Effector memory CD8-positive, alpha-beta T cell (primary cell): ENCODE data around the gene WRNIP1.
"Not testable (repeated sequence)": the region's sequence is repeated elsewhere in the genome, so short reads cannot be mapped to it uniquely, and the experiment has no call there.

ENCODE experiments used
- ATAC-seq: fragments of 150-1000 bp; cut with Tn5 transposase; replicated peaks from 2 replicates; pipeline ENCODE4 v1.10.0; 2021; ENCODE audit warnings: mild to moderate bottlenecking, moderate library complexity
- DNase-seq, 3 experiments: peaks; one replicate each; pipeline ENCODE4 v3.0.0; 2021
- H3K27ac Mint-ChIP-seq, 2 donors: one replicate each; pipeline ENCODE4 v1.8.0; 2022; ENCODE audit warnings: mild to moderate bottlenecking in 2 of 2, mixed read lengths in 2 of 2, moderate library complexity in 2 of 2
- H3K27me3 Mint-ChIP-seq, 2 donors: one replicate each; pipeline ENCODE4 v1.8.0; 2022; ENCODE audit warnings: mixed read lengths in 2 of 2
- H3K36me3 Mint-ChIP-seq: one replicate; pipeline ENCODE4 v1.8.0; 2022; ENCODE audit warnings: mild to moderate bottlenecking, moderate library complexity, mixed read lengths; ENCODE audit not compliant: insufficient read depth
- H3K4me1 Mint-ChIP-seq, 2 donors: one replicate each; pipeline ENCODE4 v1.8.0; 2022; ENCODE audit warnings: low read depth in 2 of 2, mixed read lengths in 2 of 2
- H3K4me3 Mint-ChIP-seq, 2 donors: one replicate each; pipeline ENCODE4 v1.8.0; 2022; ENCODE audit warnings: mild to moderate bottlenecking in 2 of 2, mixed read lengths in 2 of 2, moderate library complexity in 2 of 2
- H3K9me3 Mint-ChIP-seq, 2 donors: one replicate each; pipeline ENCODE4 v1.8.0; 2022; ENCODE audit warnings: mixed read lengths in 2 of 2

WRNIP1 gene

GRCh38 chr6:2760882-2761842 lies 4.0 kb upstream of the WRNIP1 start:
- no peak for DNase-seq
- peak overlapping the region in 1 of 2 donors; percentile 49 for H3K27ac Mint-ChIP-seq
- H3K4me3 Mint-ChIP-seq, result peak overlapping the region; percentile 59 to 61

GRCh38 chr6:2762868-2763267 lies 2.3 kb upstream of the WRNIP1 start:
- H3K27ac Mint-ChIP-seq, DNase-seq, H3K4me3 Mint-ChIP-seq, H3K9me3 Mint-ChIP-seq, H3K27me3 Mint-ChIP-seq, ATAC-seq: not testable (repeated sequence)
- Mint-ChIP-seq H3K4me1 (peaks cover 13 to 22% of the 10 kb centered on the region in 2 donors), H3K36me3 (peaks cover 25% of the 10 kb centered on the region)

More at GRCh38 chr6:2760882-2761842, 4.0 kb upstream of the WRNIP1 start:
- peaks cover 16% of the 10 kb centered on the region for H3K36me3 Mint-ChIP-seq
- no peak for ATAC-seq
- no peaks in the 10 kb centered on the region for H3K9me3 Mint-ChIP-seq
- H3K4me1 Mint-ChIP-seq, result peaks cover 3 to 9% of the 10 kb centered on the region in 2 donors
- peaks cover 7% of the 10 kb centered on the region in 2 donors for H3K27me3 Mint-ChIP-seq

DNA sequence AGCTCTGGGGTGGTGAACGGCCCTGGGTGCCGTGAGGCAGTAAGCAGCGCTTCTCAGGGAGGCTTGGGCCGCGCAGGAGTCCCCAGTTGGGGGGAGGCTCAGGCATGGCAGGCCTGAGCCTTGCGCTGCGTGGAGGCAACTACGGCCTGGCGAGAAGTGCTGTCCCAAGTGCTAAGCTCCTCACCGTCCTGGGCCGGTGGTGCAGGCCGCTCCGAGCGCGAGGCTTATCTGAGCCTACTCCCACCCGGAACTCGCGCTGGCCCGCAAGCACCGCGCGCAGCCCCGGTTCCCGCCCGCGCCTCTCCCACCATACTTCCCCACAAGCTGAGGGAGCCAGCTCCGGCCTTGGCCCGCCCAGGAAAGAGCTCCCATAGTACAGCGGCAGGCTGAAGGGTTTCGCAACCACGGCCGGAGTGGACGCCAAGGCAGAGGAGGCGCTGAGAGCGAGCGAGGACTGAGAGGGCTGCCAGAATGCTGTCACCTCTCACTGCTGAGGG lies 1.8 kb upstream of the WRNIP1 start:
- H3K36me3 Mint-ChIP-seq, result peaks cover 25% of the 10 kb centered on the region
- ATAC-seq (no peak), DNase-seq (no peak)
- H3K4me1 Mint-ChIP-seq, result peaks cover 18 to 27% of the 10 kb centered on the region in 2 donors
- H3K27ac Mint-ChIP-seq, result no peak overlapping the region
- no peaks in the 10 kb centered on the region for H3K27me3 Mint-ChIP-seq
- no peaks in the 10 kb centered on the region for H3K9me3 Mint-ChIP-seq
- peak overlapping the region in 1 of 2 donors; percentile 14 for H3K4me3 Mint-ChIP-seq

DNA sequence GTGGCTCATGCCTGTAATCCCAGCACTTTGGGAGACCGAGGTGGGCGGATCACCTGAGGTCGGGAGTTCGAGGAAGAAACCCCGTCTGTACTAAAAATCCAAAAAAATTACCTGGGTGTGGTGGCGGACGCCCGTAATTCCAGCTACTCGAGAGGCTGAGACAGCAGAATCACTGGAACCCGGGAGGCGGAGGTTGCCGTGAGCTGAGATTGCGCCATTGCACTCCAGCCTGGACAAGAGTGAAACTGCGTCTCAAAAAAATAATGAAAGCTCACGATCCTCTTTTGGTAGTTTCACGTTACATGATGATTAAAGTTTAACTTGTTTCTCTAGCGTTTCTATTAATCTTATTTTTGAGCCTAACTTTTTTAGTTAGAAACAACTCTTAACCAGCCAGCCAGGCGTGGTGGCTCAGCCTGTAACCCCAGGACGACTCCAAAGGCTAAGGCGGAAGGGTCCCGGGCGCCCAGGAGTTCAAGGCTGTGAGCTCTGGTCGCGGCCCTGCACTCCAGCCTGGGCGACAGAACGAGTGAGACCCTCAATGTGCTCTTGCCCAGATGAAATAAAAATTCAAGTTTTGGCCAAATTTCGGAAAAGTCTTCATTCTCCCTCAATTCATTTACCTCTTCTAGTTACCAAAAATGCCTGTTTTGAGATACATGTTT lies 1.2 kb upstream of the WRNIP1 start:
- Mint-ChIP-seq H3K4me3 (peak overlapping the region; percentile 89), H3K36me3 (peaks cover 28% of the 10 kb centered on the region), H3K4me1 (peaks cover 22 to 33% of the 10 kb centered on the region in 2 donors), H3K27me3 (no peaks in the 10 kb centered on the region), H3K9me3 (no peaks in the 10 kb centered on the region), H3K27ac (peak overlapping the region; percentile 97 to 98)
- no peak for DNase-seq
- no peak for ATAC-seq

GRCh38 chr6:2764610-2765165 lies 505 bp upstream of the WRNIP1 start:
- peaks cover 22 to 34% of the 10 kb centered on the region in 2 donors for H3K4me1 Mint-ChIP-seq
- H3K27me3 Mint-ChIP-seq, result no peaks in the 10 kb centered on the region
- DNase-seq (peak; percentile 51 to 59 (median 53)), ATAC-seq (peak; percentile 62)
- peak overlapping the region; percentile 89 for H3K4me3 Mint-ChIP-seq
- peaks cover 28% of the 10 kb centered on the region for H3K36me3 Mint-ChIP-seq
- H3K9me3 Mint-ChIP-seq, result no peaks in the 10 kb centered on the region
- peak overlapping the region; percentile 97 to 98 for H3K27ac Mint-ChIP-seq

DNA sequence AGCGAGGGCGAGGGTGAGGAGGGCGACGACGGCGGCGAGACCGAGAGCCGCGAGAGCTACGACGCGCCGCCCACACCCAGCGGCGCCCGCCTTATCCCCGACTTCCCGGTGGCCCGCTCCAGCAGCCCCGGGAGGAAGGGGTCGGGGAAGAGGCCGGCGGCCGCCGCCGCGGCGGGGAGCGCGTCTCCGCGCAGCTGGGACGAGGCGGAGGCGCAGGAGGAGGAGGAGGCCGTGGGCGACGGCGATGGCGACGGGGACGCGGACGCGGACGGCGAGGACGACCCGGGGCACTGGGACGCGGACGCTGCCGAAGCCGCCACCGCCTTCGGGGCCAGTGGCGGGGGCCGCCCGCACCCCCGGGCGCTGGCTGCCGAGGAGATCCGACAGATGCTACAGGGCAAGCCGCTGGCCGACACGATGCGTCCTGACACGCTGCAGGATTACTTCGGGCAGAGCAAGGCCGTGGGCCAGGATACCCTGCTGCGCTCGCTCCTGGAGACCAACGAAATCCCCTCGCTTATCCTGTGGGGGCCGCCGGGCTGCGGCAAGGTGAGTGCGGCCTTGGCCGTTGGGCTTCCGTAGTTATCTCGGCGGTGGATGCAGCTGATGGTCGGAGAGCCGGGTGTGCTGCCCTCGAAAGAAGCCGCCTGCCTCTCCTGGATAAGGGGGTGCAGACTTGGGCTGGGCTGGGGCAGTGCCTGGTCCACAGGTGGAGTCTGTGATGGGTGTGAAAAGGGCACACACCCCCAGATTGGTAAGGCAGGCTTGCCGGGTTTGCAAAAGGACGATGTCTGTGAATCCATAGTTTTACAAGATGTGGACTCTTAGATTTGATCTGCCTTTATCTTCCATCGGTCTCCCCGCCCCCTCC lies 938 bp downstream of the WRNIP1 start:
- H3K36me3 Mint-ChIP-seq, result peaks cover 41% of the 10 kb centered on the region
- no peak for ATAC-seq
- DNase-seq, result peak in 2 of 3 experiments; percentile 21 to 37

GRCh38 chr6:2766767-2767656 lies 1.8 kb downstream of the WRNIP1 start:
- H3K4me1 Mint-ChIP-seq, result peaks cover 28 to 47% of the 10 kb centered on the region in 2 donors
- peak overlapping the region; percentile 86 to 89 for H3K4me3 Mint-ChIP-seq
- H3K27me3 Mint-ChIP-seq, result no peaks in the 10 kb centered on the region
- peaks cover 46% of the 10 kb centered on the region for H3K36me3 Mint-ChIP-seq
- DNase-seq (no peak), ATAC-seq (no peak)
- peak overlapping the region; percentile 77 to 78 for H3K27ac Mint-ChIP-seq
- no peaks in the 10 kb centered on the region for H3K9me3 Mint-ChIP-seq

More for the DNA sequence above, 938 bp downstream of the WRNIP1 start:
- Mint-ChIP-seq H3K4me3 (peak overlapping the region; percentile 86 to 89), H3K27ac (peak overlapping the region; percentile 77 to 78), H3K27me3 (no peaks in the 10 kb centered on the region), H3K9me3 (no peaks in the 10 kb centered on the region), H3K4me1 (peaks cover 25 to 40% of the 10 kb centered on the region in 2 donors)

DNA sequence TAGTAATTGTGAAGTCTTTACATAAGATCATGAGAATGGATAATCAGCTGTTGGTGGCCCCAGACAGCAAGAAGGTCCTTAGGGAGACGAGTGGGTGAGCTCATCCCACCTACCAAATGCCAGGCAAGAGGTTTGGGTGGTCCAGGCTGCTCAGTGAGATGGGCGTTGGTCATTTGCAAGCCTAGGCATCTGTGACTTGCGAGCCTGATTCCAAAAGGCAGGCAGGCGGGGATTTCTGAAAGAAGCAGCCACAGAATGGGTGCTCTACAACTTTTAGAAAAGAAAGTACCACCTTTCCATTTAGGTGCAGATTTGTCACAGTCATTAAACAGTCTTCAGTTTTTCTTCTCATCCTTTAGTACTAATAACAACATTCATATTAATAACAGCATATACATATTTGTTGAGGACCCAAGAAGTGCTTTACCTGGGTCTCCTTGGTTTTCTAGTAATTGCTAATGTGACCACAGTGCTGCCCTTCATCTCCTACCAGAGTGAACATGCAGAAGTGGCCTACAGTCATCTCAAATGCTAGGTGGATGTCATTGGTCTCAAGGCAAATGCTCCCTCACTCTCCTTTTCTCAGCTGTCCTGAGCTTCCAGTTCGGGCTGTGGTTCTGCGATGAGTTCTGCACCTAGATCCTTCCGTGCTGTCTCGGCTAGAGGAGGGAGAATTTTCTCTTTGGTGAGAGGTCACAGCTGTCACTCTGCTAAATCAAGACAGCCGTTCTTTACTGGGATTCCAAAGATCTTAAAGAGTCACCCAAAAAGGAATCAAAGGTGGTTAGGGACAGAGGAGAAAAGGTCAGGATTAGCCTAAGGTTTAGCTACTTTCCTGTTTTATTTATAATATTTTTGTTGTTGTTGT lies 2.7 kb downstream of the WRNIP1 start:
- no peak for DNase-seq
- H3K4me1 Mint-ChIP-seq, result peaks cover 28 to 53% of the 10 kb centered on the region in 2 donors

GRCh38 chr6:2768696-2769095 lies 3.5 kb downstream of the WRNIP1 start:
- Mint-ChIP-seq H3K9me3 (no peaks in the 10 kb centered on the region), H3K4me3 (peak overlapping the region; percentile 86 to 89), H3K27ac (no peak overlapping the region), H3K27me3 (no peaks in the 10 kb centered on the region), H3K36me3 (peaks cover 46% of the 10 kb centered on the region), H3K4me1 (peaks cover 28 to 61% of the 10 kb centered on the region in 2 donors)
- DNase-seq, result no peak
- no peak for ATAC-seq

More for the DNA sequence above, 2.7 kb downstream of the WRNIP1 start:
- Mint-ChIP-seq H3K4me3 (peak overlapping the region; percentile 86 to 89), H3K36me3 (peaks cover 46% of the 10 kb centered on the region), H3K27ac (peak overlapping the region; percentile 49 to 78), H3K9me3 (no peaks in the 10 kb centered on the region), H3K27me3 (no peaks in the 10 kb centered on the region)
- ATAC-seq, result no peak

DNA sequence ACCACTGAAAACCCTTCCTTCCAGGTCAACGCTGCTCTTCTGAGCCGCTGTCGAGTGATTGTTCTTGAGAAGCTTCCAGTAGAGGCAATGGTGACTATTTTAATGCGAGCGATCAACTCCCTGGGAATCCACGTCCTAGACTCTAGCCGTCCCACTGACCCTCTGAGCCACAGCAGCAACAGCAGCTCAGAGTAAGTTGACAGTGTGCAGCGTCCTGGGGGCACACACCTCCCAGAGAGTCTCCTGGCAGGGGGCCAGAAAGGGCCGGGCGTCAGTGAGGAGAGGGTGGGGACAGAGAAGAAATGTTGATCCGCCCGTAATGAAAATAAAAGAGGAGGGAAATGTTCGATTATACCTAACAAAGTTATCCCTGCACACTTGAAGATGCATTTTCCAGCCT lies 5.0 kb downstream of the WRNIP1 start:
- Mint-ChIP-seq H3K36me3 (peaks cover 43% of the 10 kb centered on the region), H3K27me3 (no peaks in the 10 kb centered on the region), H3K9me3 (no peaks in the 10 kb centered on the region), H3K4me3 (no peak overlapping the region), H3K27ac (no peak overlapping the region), H3K4me1 (peaks cover 34 to 64% of the 10 kb centered on the region in 2 donors)
- DNase-seq (no peak), ATAC-seq (no peak)

DNA sequence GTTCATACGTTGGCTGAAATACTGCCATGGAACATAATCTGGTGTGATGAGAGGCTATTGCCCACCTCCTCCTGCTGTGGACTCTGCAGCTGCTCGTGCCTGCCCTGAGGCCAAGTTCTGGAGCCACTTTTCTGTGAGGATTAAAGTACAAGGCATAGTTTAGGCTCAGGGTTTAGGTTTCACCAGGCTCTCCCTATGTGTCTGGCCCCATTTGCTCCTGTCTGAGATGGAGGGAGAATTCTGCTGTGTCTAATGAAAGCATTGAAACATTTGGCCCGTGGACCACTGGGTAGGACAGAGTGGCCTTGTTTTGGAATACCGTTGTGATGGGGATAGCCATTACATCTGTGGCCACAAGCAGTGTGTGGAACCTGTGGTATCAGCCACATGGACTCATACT lies 5.9 kb downstream of the WRNIP1 start:
- DNase-seq, result no peak
- Mint-ChIP-seq H3K27ac (no peak overlapping the region), H3K36me3 (peaks cover 42% of the 10 kb centered on the region), H3K4me1 (peaks cover 37 to 71% of the 10 kb centered on the region in 2 donors), H3K27me3 (no peaks in the 10 kb centered on the region), H3K4me3 (no peak overlapping the region), H3K9me3 (no peaks in the 10 kb centered on the region)
- ATAC-seq, result no peak
